GM18505 (cell line): ENCODE data around the gene DRC3.
A peak's percentile ranks its signal among the peaks of the same experiment; 100 is the strongest.

Experiments
- ATAC-seq: cut with Tn5 transposase; IDR thresholded peaks from one replicate; pipeline ENCODE4 v1.9.1; 2021; ENCODE audit not compliant: unreplicated experiment
- POLR2A ChIP-seq: IDR thresholded peaks from 4 replicates; pipeline ENCODE4 v1.6.1; 2011; ENCODE audit warnings: borderline replicate concordance; ENCODE audit not compliant: insufficient read depth, insufficient read length; ENCODE audit errors: extremely low read depth

Gene DRC3

DNA sequence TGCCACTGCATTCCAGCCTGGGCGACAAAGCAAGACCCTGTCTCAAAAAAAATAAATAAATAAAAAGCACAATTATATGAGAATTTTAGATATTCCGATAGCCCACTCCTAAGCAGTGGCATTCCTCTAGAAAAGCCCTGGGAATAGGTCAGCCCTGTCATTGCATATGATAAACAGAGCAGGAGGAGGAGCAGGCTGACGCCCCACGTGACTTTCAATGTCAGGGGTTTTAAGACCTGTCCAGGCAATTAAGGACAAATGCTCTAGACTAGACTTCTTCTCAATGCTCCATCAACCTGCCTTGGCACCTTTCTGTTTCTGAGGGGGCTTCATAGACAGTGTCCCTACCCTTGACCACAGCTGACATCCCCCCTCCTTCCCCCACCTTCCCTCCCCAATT lies 8.0 kb upstream of the DRC3 start:
- ATAC-seq, result no peak
- no peak for TF ChIP-seq POLR2A

- ATAC-seq, result no peak
- TF ChIP-seq POLR2A, result no peak
Measured at GRCh38 chr17:17965152-17965721, 7.4 kb upstream of the DRC3 start.

GRCh38 chr17:17966399-17966798 lies 6.3 kb upstream of the DRC3 start:
- ATAC-seq, result no peak
- no peak for TF ChIP-seq POLR2A

DNA sequence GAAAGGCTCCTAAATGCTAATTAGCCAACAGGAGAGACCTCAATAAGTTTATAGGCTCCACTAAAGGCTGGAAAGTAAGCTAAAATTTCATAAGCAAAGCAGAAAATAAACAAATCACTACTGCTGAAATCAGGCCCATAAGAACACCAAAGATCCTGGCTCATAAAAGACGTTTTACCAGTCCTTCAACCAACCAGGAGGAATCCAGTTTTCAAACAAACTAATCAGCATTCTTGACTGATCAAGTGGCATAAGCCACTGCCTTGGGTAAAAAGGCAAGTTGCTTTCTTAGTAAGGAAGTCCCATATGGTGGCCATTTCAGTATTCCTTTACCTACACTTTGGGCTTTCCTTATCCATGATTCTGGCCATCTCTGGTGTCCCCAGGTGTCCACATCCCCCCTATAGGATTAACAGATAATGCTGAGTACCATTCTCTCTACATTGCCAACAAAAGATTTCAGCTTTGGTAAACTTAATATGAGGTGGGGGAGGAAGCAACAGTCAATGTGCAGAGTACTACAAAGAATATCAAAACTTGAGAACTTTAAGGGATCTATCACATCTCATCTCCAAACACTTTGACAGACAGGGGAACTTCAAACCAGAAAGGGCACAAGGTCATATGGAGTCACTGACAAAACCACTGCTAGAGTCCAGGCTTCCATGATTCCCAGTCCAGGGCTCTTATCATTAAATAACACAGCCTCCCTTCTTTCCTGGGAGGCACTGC lies 1.8 kb upstream of the DRC3 start:
- TF ChIP-seq POLR2A, result no peak
- no peak for ATAC-seq

GRCh38 chr17:17971431-17972125 lies 1.1 kb upstream of the DRC3 start:
- TF ChIP-seq POLR2A, result no peak
- ATAC-seq, result peak; percentile 1

- no peak for ATAC-seq
- no peak for TF ChIP-seq POLR2A
Measured at GRCh38 chr17:17972952-17973254, 241 bp downstream of the DRC3 start.

DNA sequence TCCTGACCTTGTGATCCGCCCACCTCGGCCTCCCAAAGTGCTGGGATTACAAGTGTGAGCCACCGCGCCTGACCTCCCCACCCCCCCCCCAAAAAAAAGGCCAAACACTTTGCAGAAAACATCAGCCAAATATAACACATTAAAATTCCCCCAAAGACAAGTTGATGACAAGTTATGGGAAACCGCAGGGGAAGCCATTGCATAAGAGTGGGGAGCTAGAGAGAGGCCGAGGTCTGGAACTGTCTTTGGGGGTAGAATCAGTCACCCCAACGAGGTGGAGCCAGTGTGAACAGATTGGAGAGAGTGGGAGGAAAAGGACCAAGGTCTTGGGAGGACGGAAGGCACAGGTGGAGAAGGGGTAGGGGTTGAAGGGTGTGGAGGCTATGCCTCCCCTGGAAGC lies 2.8 kb downstream of the DRC3 start:
- no peak for TF ChIP-seq POLR2A
- ATAC-seq, result no peak

GRCh38 chr17:17976931-17977570 lies 4.4 kb downstream of the DRC3 start:
- TF ChIP-seq POLR2A, result no peak

DNA sequence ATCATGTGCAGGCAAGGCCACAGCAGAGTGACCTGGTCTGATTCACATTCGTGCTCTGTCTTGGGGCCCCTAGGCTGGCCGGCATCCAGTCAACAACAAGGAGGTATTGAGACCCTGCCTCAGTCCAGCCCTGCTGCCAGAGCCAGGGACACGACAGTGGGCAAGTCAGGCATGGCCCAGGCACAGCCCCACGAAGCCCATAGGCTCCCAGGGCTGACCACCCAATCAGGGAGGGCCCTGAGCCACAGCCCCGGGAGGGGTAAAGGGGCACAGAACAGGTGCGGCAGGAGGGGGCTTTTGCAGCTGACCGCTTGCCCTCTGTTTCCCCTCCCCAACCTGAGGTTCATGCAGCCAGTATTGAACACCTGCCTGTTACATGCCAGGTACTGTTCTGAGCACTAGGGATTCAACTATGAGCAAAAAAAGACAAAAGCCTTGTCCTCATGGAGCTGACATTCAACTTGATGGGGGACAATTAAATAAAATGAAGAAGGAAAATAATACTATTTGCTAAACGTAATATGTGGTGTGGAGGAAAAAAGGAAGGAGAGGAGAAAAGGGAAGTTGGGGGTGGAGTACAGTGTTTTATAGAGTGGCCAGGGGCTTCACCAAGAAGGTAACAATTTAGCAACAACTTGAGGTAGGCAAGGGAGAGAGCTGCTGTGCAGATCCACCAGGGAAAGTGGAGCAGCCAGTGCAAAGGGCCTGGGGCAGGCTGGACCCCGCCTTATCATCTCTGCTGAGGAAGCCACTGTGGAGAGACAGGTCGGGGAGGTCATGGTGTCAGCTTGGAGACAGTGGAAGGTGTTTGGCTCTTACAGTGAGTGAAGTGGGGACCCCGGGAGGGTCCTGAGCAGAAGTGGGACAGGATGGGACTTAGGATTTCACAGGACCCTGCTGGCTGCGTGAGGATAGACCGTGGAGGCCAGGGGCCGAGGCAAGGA lies 6.1 kb downstream of the DRC3 start:
- no peak for ATAC-seq
- no peak for TF ChIP-seq POLR2A

More at GRCh38 chr17:17976931-17977570, 4.4 kb downstream of the DRC3 start:
- ATAC-seq, result no peak

DNA sequence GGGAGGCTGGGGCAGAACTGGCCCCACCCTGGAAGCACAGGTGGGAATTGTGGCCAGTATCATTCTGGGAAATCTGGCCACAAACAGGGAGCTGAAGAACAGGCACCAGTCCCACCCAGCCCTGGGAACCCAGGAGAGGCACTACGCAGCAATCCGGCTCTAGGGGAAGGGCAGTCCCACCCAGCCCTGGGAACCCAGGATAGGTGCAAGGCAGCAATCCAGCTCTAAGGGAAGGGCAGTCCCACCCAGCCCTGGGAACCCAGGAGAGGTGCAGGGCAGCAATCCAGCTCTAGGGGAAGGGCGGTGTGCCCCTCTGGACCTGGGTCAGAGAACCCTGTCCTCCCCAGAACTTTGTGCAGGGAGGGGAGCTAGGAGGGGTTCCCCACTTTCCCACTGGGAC lies 7.1 kb downstream of the DRC3 start:
- no peak for TF ChIP-seq POLR2A
- ATAC-seq, result no peak

DNA sequence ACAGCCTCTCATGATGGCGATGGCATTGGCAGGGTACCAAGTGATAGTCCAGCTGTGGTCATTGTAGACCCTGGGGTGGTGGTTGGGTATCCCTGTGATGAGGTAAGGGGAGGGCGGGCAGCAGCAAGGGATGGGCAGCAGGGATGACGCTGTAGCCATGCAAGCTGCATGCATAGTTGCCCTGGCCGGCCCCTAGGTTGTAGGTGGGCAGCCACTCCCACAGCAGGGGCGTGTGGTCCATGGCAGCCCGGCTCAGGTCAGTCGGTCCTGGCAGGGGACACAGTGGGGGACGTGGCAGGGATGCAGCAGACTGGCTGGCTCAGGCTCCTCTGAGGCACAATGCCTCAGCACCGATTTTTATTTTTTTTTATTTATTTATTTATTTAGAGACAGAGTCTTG lies 8.7 kb downstream of the DRC3 start:
- TF ChIP-seq POLR2A, result no peak
- no peak for ATAC-seq

GRCh38 chr17:17982801-17983200 lies 10.1 kb downstream of the DRC3 start:
- no peak for ATAC-seq
- TF ChIP-seq POLR2A, result no peak

GRCh38 chr17:17983376-17983775 lies 10.7 kb downstream of the DRC3 start:
- TF ChIP-seq POLR2A, result no peak
- ATAC-seq, result no peak
